Measurements from ENCODE around the gene BTC. TPM values are rescaled to one million over a fixed set of nuclear protein-coding genes. Genes with fewer than 3 reads are reported as not detected.
"Not testable (repeated sequence)": the region's sequence is repeated elsewhere in the genome, so short reads cannot be mapped to it uniquely, and the experiment has no call there.

Gene BTC
- polyA plus RNA-seq, 4 donors, result 5.6 to 7.3 (median 6.1) TPM

GRCh38 chr4:74764119-74764518 lies 30.2 kb downstream of the BTC start:
- no peak for DNase-seq (ENCODE audit: low read depth in 4 of 4, low spot score in 2 of 4)

- DNase-seq (ENCODE audit: low read depth in 4 of 4, low spot score in 2 of 4), result no peak
These were observed 35.7 kb downstream of the BTC start for GRCh38 chr4:74758551-74759145.

GRCh38 chr4:74757136-74757535 lies 37.2 kb downstream of the BTC start:
- no peak for DNase-seq (ENCODE audit: low read depth in 4 of 4, low spot score in 2 of 4)

DNA sequence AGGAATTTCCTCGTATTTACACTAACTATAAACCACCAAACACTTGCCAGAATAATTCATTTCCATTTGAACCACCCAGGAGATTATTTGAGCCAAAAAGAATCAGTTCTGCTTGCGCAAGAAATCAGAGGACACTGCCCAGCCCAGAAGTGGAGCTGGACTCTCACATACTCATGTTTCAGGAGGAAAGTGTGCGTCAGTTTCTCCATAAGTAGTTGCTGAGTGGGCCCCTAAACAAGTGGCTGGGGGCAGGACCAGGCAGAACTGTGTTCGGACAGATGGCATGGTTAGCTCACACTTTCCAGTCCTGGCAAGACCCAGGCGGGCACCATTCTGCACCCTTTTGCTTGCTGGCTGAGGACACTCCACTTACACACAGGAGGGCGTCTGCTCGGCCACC lies 38.8 kb downstream of the BTC start:
- DNase-seq (ENCODE audit: low read depth in 4 of 4, low spot score in 2 of 4), result no peak

GRCh38 chr4:74754218-74754617 lies 40.1 kb downstream of the BTC start:
- DNase-seq (ENCODE audit: low read depth in 4 of 4, low spot score in 2 of 4), result no peak

DNA sequence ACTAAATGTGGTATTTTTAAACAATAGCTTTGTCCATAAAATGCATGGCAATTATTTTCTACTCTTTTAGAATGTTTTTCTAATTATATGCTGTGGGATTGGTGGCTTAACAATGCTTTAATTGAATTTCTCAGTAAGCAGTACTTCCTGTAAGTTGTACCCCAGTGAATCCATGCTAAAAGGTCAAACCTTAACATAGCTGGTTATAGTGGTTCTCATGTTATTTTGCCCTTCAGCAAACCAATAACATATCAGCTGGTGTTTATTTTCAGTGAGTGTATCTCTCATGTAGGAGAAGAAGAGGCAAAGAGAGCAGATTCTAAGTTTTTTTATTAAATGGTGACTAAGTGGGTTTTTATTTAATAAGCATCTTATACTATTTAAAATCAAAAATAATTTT lies 41.5 kb downstream of the BTC start:
- DNase-seq (ENCODE audit: low read depth in 4 of 4, low spot score in 2 of 4), result no peak

DNA sequence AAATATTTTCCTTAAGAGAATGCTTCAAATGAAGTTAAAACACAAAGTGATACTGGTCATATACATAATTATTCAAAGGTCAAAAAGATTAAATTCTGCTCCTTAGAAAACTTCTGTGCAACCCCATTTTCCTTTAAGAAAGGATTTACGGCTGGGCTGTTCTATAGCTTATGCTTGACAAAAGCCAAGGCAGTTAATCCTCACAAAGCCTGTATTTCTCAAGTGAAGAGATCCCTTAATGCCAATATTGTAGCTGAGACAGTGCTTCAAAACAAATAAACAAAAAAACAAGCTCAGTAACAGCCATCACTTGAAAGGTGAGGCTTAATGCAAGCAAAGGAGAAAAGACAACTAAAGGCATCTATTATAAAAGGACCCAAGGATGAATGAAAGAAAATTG lies 42.5 kb downstream of the BTC start:
- DNase-seq (ENCODE audit: low read depth in 4 of 4, low spot score in 2 of 4), result no peak

DNA sequence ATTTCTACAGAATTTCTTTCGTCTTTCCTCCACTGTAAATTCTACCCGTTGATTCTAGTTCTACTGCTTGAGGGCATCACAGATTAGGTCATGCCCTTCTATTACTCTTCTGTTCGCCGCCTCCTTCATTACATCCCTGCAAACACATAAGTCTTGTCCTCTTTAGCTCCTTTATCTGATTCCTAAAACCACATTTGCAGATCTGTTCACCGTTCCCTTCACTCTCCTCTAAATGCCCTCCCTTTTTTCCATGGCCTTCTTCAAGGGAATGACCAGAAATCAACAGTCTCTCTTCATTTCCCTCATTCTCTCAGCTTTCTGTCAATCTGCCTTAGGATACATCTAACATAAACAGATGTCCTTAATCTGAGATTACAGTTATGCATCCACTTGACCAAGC lies 43.1 kb downstream of the BTC start:
- no peak for DNase-seq (ENCODE audit: low read depth in 4 of 4, low spot score in 2 of 4)

DNA sequence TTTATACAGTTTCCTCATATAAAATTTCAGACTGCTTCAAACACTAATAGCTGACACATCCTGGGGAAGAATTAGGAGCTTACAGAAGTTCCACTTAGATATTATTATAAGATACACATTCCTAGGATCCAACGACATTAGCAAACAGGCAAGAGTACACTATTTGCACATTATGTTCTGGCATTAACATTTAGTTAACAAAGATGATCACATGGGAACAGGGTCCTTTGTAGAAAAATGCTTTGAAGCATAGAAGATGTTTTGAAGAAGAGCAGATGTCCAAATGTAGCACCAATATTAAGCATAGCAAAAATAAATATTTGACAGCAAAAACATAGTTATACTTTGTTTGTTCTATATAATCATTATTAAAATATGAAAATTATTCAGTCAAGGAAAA lies 52.1 kb downstream of the BTC start:
- DNase-seq (ENCODE audit: low read depth in 4 of 4, low spot score in 2 of 4), result no peak

- no peak for DNase-seq (ENCODE audit: low read depth in 4 of 4, low spot score in 2 of 4)
These were observed 55.7 kb downstream of the BTC start for GRCh38 chr4:74738464-74739143.

DNA sequence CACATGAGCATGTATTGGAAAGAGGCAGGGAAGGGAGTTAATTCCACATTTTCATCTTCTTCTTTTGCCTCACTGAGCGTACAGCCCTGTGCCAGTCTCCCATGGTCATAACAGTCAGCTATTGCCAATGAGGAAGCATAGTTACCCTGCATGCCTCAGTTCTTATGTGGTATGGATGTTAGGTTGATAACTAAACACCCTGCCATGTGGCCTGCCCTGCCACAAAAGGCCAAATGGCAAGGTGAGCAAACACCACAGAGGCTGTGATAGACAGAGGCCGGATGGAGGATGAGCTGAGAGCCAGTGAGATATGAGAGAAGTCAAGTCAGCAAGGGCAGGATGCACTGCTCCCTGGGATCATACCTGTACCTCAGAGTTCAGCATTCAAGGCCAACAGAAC lies 59.3 kb downstream of the BTC start:
- DNase-seq (ENCODE audit: low read depth in 4 of 4, low spot score in 2 of 4), result no peak

- no peak for DNase-seq (ENCODE audit: low read depth in 4 of 4, low spot score in 2 of 4)
These were observed 60.6 kb downstream of the BTC start for GRCh38 chr4:74733756-74734155.

DNA sequence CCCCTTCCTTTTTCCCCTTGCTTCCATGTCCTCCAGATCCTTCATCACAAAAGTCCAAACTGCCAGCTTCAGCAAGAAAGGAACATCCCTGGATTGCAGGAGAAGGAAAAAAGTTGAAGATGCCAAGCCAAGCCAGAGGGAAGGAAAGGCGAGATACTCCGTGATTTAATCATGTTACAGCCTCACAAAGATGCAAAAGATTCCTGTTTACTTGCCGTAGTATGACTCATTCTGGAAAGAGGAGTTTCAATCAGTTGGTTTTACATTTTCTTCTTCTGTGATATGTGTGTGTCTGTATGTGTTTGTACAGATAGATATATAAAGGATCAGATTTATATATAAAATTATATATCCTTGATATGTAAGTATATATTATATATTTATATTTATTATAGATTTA lies 69.3 kb downstream of the BTC start:
- no peak for DNase-seq (ENCODE audit: low read depth in 4 of 4, low spot score in 2 of 4)

- peak in 1 of 4 donors; percentile 19 for DNase-seq (ENCODE audit: low read depth in 4 of 4, low spot score in 2 of 4)
These were observed 77.9 kb downstream of the BTC start for GRCh38 chr4:74716436-74716765.

DNA sequence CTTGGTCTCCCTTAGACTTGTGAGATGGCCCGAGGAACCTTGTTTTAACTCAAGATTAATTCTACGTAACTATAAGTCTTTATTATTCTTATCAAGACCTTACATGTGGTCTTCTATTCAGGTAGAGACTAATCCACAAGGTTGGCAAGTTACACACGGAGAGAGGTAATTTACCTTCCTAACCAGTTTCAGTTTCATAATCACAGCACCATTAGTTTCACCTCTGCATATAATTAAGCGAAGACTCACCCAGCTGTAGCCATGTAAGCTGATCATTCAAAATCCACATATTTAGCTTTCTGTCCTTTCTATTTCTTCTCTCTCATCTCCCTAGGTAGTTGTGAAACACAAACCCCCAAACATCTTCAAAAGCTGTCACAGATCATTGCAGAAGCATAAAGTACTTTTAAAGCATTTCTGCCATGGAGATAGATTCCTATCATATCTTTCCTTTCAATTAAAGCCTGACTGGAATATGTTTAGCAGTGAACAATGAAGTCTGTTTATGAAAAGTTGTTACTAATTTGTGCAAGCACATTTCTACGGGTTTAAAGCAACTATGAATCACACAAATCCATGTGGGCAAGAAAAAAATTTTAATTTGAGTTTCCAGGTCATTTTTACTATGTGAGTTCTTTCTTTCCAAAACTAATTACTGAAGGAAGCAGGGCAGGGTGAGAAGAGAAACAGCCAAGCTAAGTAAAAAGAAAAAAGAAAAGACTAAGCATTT lies 78.5 kb downstream of the BTC start:
- peak in 2 of 4 donors; percentile 11 to 20 for DNase-seq (ENCODE audit: low read depth in 4 of 4, low spot score in 2 of 4)

- DNase-seq (ENCODE audit: low read depth in 4 of 4, low spot score in 2 of 4), result no peak
These were observed 79.7 kb downstream of the BTC start for GRCh38 chr4:74714611-74715130.

DNA sequence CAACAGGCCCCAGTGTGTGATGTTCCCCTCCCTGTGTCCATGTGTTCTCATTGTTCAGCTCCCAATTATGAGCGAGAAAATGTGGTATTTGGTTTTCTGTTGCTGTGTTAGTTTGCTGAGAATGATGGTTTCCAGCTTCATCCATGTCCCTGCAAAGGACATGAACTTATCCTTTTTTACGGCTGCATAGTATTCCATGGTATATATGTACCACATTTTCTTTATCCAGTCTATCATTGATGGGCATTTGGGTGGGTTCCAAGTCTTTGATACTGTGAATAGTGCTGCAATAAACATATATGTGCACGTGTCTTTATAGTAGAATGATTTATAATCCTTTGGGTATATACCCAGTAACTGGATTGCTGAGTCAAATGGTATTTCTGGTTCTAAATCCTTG lies 86.2 kb downstream of the BTC start:
- DNase-seq (ENCODE audit: low read depth in 4 of 4, low spot score in 2 of 4), result not testable (repeated sequence)

Other genes with a start within 250 kb of the BTC start
- gene PARM1, start 138.6 kb upstream of the BTC start, polyA plus RNA-seq (ENCODE audit: insufficient read length in 4 of 4), result 10 to 100 TPM; 48.2 to 64.8 (median 48.5) TPM

Measured in left renal cortex interstitium (tissue), 4 donors.